Coronary artery (tissue), 2 donors: ENCODE data around the gene MAP4K4.
A peak's percentile ranks its signal among the peaks of the same experiment; 100 is the strongest.

ENCODE experiments used
- DNase-seq: peaks from one replicate; pipeline ENCODE4 v3.0.0-alpha.2; 2017; ENCODE audit warnings: low spot score
- H3K27ac ChIP-seq, 2 donors: fragments of 200-600 bp; sonication (generic); one replicate each; pipeline ENCODE4 v1.5.1; 2016 to 2019
- H3K4me3 ChIP-seq: fragments of 200-600 bp; sonication (generic); 2 replicates; pipeline ENCODE4 v1.5.1; 2016; ENCODE audit warnings: mild to moderate bottlenecking, moderate library complexity
- CTCF ChIP-seq: fragments of 200-600 bp; sonication (generic); IDR thresholded peaks from one replicate; pipeline ENCODE4 v1.5.1; 2019; ENCODE audit warnings: antibody characterized with exemption

Gene MAP4K4

GRCh38 chr2:101821828-101822458, 124.4 kb downstream of the MAP4K4 start:
- DNase-seq, result no peak
- no peak overlapping the region for H3K4me3 ChIP-seq
- H3K27ac ChIP-seq, result no peak overlapping the region
- TF ChIP-seq CTCF, result no peak

- DNase-seq, result no peak
- no peak for TF ChIP-seq CTCF
- H3K27ac ChIP-seq, result no peak overlapping the region
- no peak overlapping the region for H3K4me3 ChIP-seq
Observed at GRCh38 chr2:101823347-101823791, 125.9 kb downstream of the MAP4K4 start.

GRCh38 chr2:101823859-101824258, 126.4 kb downstream of the MAP4K4 start:
- DNase-seq, result no peak
- no peak overlapping the region for H3K4me3 ChIP-seq
- H3K27ac ChIP-seq, result no peak overlapping the region
- no peak for TF ChIP-seq CTCF

GRCh38 chr2:101826716-101827115, 129.2 kb downstream of the MAP4K4 start:
- TF ChIP-seq CTCF, result no peak
- peak overlapping the region in 1 of 2 donors; percentile 64 for H3K27ac ChIP-seq
- H3K4me3 ChIP-seq, result no peak overlapping the region
- DNase-seq, result no peak

GRCh38 chr2:101827246-101827645, 129.7 kb downstream of the MAP4K4 start:
- Histone ChIP-seq H3K4me3 (no peak overlapping the region), H3K27ac (peak overlapping the region in 1 of 2 donors; percentile 64)
- no peak for TF ChIP-seq CTCF
- no peak for DNase-seq

- DNase-seq, result no peak
- H3K27ac ChIP-seq, result no peak overlapping the region
- TF ChIP-seq CTCF, result no peak
Observed at GRCh38 chr2:101828257-101828656, 130.8 kb downstream of the MAP4K4 start.

GRCh38 chr2:101828673-101829334, 131.3 kb downstream of the MAP4K4 start:
- H3K27ac ChIP-seq, result peak overlapping the region; percentile 27 to 52
- peak overlapping the region; percentile 33 for H3K4me3 ChIP-seq
- DNase-seq, result no peak
- TF ChIP-seq CTCF, result no peak

More at GRCh38 chr2:101828257-101828656, 130.8 kb downstream of the MAP4K4 start:
- no peak overlapping the region for H3K4me3 ChIP-seq
